Measurements from ENCODE around the gene NKAIN4. TPM values are rescaled to one million over a fixed set of nuclear protein-coding genes. Genes with fewer than 3 reads are reported as not detected.

The NKAIN4 gene
- total RNA-seq, 1 donor from 2014 or later = not detected

DNA sequence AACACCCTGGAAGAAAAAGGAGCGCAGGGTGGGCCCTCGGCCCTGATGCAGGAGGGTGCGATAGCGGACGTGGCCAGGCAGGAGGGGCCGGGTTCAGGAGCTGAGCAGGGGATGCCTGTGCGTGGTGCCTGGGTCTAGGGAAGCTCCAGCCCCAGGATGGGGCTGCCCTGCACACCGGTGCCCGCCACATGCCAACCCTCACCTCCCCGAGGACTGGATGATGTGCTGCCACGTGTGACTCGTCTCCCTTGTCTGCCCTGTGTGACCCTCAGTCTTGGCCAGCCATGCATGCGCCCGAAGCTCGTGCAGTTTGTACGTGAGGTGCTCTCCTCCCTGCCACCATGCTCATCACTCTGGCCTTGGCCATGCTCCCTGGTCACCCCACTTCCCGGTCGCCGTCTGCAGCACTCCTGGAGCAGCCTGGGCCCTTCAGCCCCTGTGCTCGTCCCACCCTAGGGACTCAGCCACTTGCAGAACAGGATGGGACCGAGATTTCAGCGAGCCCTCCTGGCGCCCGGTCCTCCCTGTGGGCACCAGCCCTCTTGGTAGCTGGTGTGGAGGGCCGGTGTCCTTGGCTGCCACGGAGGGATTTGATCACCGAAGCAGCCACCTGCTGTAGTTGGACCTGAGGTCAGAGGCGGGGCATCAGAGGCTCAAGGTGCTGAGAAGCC, 34.5 kb upstream of the NKAIN4 start:
- intact Hi-C loops (cut with micrococcal nuclease) = no loop called here

DNA sequence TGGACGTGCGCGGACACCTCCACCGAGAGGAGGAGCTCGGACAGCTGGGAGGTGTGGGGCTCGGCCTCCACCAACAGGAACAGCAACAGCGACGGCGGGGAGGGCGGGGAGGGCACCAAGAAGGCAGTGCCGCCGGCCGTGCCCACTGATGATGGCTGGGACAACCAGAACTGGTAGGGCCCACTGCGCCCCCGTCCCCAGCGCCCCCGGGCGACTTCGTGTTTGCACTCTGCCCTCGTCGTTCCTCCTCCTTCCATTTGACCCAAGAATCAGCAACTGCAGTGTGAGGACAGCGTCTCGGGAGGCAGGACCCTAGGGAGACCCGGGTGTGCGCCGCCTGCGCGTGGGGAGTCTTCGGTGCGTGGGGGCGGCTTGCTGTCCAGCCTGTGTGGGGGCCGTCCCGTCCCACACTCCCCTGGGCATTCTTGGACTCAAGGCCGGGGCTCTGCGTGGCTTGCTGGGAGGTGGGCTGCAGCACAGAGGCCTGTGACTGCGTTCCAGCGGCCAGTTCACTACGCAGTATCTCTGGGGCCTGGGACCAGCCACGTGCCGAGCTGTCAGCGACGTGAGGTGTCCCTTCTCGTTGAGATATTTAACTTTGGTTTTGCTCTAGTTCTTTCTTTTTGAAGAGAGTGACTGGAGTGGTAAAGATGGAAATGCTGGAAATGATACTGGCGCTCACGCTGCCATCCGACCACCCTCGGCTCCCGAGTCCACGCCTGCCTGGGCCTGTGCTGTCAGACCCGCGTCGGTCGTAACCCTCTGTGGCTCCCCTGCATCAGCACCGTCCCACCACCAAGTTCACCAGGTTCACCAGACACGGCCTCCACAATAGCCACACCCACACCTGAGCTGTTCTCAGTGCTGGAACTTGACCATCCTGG, 33.7 kb upstream of the NKAIN4 start:
- intact Hi-C loops (cut with micrococcal nuclease) = no loop called here

DNA sequence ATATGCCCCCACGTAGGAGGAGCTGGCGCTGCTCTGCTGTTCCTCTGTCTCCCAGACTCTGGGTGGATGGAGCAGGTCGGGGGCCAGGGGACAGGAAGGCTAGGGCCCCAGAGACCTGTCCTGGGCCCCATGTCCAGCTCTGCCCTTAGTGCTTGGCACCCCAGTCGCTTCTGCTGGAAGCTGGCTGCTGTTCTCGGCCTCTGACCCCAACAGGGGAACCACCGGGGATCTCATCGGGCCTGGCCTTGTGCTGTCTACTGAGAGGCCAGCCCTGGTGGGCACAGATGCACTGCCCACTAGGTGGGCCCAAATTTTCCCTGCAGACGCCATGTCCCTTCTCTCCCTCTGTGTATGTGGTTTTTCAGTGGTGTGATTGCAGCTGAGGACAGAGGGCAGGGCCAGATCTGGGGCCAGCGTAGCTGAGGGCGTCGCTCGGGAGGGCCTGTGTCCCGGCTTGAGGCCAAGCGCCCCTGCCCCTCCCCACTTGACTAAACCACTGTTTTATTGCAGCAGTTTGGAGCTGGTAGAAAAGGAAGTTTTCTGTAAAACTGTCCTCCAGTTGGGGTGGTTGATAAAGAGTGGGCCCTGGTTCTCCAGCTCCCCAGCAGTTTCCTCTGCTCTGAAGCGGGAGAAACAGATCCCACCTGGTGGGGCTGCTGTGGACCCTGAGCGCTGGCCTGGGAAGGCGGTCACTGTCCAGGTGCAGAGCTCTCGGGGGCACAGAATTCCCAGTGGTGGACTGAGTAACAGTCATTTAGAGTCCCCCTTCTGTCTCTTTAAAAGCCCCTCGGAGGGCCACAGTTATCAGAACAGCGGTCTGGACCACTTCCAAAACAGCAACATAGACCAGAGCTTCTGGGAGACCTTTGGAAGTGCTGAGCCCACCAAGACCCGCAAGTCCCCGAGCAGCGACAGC, 32.8 kb upstream of the NKAIN4 start:
- intact Hi-C loops (cut with micrococcal nuclease) = no loop called here

DNA sequence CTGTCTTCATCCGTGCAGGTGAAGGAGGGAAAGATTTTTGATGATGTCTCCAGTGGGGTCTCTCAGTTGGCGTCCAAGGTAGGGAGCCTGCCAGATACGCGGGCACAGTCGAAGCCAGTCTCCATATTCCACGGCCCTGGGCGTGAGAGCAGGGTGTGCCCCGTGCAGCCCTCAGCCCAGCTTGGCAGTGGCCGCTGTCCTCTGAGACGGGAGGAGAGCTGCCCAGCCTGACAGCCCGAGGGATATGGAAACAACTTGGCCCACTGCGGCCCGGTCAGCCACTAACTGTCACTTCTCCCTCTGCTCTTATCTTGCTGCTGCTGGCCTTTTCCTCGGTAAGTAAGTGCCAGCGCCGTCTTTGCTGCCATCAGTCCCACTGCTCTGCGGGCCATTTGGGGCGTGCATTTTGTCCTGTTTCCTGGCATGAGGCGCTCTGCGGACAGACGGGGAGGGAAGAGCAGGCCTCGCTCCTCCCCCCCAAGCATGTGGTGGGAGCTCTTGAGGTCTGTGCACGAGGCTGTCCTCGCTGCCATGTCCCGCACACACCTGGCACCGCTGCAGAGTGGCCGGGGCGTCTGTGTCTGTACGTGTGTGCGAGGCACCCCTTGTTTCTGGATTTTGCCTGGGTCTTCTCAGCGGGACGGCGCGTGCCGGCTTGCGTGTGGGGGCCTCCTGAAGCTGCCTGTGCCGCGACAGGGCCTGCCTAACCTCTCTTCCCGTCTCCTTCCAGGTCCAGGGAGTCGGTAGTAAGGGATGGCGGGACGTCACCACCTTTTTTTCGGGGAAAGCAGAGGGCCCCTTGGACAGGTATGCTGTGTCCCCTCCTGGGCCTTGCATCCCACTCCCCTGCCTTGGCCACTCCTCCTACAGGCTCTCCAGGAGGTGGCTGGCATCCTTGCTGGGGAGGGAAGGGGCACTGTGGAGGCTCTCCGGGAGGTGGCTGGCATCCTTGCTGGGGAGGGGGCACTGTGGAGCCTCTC, 31.7 kb upstream of the NKAIN4 start:
- intact Hi-C loops (cut with micrococcal nuclease) = no loop called here

DNA sequence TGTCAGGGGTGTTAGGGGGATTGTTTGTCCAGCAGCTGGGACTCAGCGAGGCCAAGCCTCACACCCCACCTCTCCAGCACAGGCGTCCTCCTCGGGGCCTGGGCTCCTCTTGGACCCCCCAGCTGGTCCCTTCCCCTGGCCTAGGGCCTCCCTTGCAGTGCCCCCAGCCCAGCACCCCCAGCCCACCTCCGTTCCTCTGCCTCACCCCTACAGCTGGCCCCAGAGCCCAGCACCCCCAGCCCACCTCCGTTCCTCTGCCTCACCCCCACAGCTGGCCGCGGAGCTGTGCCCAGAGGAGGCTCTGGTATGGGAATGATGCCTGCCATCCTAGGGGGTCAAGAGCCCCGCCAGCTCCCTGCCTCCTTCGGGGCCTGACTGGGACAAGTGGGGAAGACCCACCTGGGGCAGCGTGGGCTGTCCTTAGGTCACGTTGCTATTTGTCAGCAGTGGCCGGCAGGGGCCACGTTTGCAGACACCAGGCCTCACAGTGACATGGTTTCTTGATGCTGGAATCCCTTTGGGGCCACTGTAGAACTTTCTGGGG, 30.8 kb upstream of the NKAIN4 start:
- intact Hi-C loops (cut with micrococcal nuclease) = no loop called here

DNA sequence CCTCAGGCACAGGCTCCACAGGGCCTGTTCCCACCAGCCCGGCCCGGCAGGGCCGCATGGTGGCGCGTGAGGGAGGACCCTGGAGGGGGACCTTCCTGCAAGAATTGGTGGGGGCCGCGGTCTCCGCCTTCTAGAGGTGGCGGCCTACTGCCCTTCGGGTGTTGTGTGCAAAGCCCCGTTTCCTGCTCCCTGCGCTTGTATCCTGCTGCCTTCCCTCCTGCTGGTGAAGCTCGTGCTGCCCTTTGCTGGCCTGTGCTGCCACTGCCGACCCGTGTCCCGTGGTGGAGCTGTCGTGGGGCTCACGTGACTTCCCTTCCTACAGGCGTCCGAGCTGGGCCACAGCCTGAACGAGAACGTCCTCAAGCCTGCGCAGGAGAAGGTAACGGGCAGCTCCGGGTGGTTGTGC, 30.3 kb upstream of the NKAIN4 start:
- intact Hi-C loops (cut with micrococcal nuclease) = no loop called here

DNA sequence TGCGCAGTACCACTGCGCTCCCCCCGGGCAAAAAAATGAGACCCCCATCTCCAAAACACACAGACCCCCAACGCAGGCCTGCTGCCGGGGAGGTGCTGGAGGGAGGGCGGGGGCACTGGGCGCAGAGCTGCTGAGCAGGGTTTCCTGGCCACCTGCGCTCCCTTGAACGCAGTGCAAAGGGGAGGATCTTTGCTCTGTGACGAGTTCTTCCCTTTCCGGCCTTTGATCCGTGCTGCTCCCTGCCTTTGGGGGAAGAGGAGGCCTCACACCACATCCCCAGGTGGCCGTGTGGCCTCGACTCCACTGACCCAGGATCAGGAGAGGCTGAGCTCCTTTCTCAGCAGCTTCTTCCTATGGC, 29.8 kb upstream of the NKAIN4 start:
- intact Hi-C loops (cut with micrococcal nuclease) = no loop called here

DNA sequence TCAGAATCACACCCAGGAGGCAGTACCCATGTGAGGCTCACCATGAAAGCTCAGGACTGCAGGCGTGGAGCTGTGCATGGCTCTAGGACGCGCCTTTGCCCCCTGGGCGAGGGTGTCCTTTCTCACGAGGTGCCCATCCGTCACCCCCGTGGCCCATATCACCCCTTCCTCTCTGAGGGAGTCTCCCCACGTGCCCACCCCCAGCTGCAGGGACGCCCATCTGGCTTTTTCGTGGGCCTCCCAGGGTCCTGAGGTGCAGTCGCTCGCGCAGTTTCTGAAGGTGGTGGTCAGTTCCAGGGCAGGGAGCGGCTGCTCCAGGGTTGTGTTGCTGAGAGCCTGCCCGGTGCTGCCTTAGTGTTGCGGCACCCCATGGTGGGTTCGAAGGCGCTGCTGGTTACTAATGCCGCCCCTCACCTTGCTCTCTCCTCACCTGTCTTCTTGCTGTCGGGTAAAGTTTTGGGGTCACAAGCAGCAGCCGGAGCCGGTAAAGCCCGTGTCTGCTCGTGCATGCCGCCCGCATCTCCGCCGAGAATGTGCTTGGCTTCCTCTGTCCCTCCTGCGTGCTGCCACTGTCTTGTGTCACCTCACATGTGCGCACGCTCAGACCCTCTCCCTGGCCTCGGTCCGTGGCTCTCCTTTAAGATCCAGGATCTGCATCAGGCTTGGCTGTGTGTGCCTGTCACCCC, 29.3 kb upstream of the NKAIN4 start:
- intact Hi-C loops (cut with micrococcal nuclease) = no loop called here

DNA sequence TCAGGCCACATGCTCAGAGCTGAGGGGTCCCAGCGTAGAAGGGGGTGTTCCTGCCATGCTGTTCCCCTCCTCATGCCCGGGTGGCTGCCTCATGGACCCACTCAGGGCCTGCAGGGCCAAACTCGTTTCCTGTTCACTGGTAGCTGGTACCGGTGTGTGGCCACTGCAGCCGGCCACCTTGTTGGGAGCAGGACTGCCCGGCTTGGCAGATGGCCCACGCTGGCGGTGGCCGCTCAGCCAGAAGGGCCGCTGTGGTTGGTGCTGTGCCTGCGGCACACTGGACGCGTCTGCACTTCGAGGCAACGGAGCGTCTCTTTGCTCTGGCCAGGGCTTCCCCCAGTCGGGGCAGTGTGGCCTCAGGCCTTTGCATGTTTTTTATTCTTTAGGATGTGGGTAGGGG, 28.7 kb upstream of the NKAIN4 start:
- intact Hi-C loops (cut with micrococcal nuclease) = no loop called here

DNA sequence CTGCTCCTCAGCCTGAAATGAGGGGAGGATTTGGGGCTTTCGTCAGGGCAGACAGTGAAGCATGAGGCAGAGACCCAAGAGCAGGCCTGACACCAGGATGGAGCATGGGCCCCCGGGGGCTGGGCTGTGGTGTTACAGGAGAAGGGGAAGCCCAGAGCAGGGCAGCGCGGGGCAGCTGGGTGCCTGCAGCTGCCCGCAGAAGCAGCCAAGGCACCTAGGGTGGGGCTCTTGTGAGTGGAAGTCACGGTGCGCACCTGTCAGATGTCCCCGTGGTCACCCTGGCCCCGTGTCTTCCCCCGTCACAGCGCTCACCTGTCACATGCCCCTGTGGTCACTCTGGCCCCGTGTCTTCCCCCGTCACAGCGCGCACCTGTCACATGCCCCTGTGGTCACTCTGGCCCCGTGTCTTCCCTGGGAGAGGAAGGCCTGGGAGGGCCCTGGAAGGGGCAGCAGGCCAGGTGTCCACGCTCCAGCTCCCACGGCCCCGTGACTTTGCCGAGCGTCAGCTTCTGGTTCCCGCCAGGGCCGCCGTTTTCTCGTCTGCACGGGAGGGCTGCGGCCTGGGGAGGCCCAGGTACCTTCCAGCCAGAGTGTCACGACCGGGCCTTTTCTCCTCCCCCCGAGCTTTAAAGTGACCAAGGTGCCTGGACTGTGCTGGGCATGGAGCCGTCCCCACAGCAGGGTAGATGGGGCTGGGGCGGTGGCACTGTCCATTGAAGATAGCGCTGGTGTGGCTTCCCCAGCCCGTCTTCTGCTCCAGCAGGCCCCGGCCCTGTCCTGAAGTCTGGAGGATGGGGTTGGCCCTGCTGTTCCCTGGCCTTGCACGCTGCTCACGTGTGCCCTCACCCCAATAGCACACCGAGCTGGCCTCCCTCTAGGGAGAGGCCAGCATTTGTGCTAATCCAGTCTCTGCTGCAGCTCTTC, 27.7 kb upstream of the NKAIN4 start:
- intact Hi-C loops (cut with micrococcal nuclease) = no loop called here

DNA sequence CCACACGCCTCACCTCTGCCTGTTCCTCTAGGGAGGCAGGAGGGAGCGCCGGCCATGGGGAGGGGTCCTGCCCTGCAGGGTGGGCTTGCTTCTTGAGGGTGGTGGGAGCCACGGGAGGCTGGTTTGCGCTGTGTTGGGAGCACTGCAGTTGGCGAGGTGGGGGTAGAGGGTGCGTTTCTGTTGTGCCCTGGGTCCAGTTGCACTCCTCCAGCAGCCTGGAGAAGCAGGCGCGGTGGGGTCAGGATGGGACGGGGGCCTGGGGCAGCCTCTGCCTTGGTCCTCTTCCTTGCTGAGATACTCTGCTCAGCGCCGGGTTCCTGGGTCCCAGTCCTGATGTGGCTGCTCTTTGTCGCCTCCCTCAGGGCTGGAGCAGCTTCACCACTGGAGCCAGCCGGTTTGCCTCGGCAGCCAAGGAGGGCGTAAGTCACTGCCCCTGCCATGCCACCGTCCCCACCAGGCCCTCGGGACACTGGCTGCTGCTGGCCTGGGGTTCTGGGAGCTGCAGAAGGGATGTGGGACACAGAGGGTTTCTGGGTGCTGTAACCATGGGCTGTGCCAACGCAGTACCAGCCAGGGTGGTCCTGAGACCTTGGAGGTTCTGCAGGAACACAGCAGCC, 26.8 kb upstream of the NKAIN4 start:
- intact Hi-C loops (cut with micrococcal nuclease) = no loop called here

DNA sequence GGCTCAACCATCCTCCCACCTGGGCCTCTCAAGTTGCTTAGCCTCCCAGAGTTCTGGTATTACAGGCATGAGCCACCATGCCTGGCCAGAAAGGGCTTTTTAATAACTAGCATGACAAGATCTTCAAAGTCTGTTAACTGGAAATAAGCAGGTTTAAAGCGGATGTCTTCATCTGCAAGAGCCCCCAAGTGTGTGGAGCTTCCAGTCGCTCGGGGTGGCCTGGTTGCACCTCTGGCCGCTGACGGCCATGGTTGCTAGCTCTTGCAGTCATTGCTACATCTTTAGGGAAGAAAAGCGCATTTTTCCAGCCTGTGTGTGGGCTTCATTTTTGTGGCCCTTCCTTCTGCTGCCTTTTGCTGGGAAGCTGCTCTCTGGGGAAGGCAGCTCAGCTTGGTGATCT, 26.1 kb upstream of the NKAIN4 start:
- intact Hi-C loops (cut with micrococcal nuclease) = no loop called here

DNA sequence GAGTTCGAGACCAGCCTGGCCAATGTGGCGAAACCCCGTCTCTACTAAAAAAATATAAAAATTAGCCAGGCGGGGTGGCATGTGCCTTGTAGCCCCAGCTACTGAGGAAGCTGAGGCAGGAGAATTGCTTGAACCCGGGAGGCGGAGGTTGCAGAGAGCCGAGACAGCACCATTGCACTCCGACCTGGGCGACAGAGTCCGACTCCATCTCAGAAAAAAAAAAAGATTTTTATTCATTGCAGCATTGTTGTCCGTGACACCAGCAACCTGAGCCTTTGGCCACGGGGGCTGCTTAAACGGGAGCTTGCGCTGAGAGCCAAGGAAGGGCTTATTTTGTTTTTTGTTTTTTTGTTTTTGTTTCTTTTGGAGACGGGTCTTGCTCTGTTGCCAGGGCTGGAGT, 25.7 kb upstream of the NKAIN4 start:
- intact Hi-C loops (cut with micrococcal nuclease) = no loop called here

DNA sequence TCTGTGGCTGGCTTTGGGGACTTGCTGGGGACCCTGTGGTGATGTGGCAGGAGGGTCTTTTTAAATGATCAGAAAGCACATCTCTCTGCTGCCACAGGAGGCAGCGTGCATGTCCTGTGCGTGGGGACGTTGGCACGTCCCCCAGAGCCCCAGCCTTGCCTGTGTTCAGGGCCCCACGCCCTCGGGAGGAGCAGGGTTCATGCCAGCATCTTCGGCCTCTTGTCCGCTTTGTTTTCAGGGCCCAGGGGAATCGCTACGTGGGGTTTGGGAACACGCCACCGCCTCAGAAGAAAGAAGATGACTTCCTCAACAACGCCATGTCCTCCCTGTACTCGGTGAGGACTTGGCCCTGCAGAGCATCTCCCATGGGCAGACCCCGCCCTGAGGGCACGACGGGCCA, 24.4 kb upstream of the NKAIN4 start:
- intact Hi-C loops (cut with micrococcal nuclease) = no loop called here

DNA sequence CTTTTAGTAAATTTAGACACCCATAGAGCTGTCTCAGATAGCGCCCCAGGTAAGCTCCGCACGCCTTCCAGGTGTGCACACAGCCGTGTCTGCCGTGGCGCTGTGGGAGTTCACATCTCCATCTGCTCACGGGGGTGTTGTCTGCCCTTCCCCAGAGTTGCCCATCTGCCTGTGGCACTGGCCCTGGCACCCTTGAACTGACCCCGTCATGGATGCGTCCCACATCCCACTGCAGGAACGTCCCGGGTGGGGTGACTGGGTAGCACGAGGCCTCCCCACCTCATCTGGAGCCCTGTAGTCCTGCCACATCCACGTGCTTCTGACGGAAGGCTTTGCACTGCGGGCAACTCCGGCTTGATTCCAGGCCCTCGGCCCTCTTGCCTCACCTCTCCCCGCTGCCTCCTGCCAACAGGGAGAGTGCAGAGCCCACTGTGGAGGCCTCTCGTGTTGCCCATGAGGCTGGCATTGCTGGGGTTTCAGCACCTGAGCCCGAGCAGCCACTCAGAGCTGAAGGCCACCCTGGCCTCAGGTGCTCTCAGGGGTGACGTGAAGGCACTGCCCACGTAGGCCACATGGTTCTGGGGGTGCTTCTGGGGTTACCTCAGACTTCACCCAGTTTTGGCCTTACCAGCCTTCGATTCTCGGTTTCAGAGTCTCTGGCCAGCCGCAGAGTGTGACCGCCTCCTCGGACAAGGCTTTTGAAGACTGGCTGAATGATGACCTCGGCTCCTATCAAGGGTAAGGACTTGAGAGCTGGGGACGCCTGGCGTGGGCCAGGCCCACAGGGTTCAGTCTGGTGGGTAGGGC, 23.4 kb upstream of the NKAIN4 start:
- intact Hi-C loops (cut with micrococcal nuclease) = no loop called here

DNA sequence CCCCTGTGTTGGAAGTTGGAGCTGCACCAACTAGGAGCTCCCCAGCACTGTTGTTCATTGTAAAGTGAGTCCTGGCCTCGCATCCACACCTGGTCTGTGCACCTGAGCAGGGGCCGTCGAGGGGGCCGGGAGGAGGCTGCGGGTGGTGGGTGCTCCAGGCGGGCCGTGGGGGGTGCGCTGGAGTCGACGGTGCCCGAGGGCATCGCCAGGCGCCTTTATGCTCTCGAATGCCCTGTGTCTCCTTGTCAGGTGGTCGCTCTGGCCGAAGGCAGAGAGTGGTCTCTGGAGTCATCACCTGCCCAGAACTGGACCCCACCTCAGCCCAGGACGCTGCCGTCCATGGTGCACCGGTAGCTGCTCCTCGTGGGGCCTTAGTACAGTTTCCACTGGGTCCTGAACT, 22.7 kb upstream of the NKAIN4 start:
- intact Hi-C loops (cut with micrococcal nuclease) = no loop called here

DNA sequence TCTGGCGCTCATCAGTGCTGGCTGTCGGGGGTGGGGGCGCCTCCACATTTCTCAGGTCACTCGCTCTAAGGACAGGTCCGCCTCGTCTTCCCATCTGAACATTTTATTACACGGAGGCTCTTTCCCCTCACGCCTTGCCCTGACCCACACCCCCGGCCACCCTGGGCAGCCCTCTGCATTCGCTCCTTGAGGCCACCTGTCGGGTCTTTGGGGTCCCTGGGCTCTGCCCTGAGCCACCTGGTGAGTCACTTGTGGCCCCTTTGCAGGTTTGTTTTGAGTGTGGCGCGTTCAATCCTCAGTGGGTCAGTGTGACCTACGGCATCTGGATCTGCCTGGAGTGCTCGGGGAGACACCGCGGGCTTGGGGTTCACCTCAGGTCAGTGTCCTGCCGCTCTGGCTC, 21.6 kb upstream of the NKAIN4 start:
- intact Hi-C loops (cut with micrococcal nuclease) = no loop called here
